GM21576 (cell line): ENCODE data around the gene SVIL.
"Not testable (repeated sequence)": the region's sequence is repeated elsewhere in the genome, so short reads cannot be mapped to it uniquely, and the experiment has no call there.

Source experiments
- ATAC-seq: cut with Tn5 transposase; IDR thresholded peaks from one replicate; pipeline ENCODE4 v1.9.1; 2021; ENCODE audit warnings: mild to moderate bottlenecking, moderate library complexity; ENCODE audit not compliant: unreplicated experiment

Gene SVIL

GRCh38 chr10:29607576-29607975, 27.2 kb downstream of the SVIL start:
- ATAC-seq = no peak

- not testable (repeated sequence) for ATAC-seq
These were observed 28.1 kb downstream of the SVIL start for GRCh38 chr10:29606693-29607092.

GRCh38 chr10:29604291-29604825, 30.4 kb downstream of the SVIL start:
- ATAC-seq = no peak

GRCh38 chr10:29603223-29603896, 31.4 kb downstream of the SVIL start:
- no peak for ATAC-seq

GRCh38 chr10:29600821-29601220, 34.0 kb downstream of the SVIL start:
- no peak for ATAC-seq

- ATAC-seq = no peak
These were observed 34.7 kb downstream of the SVIL start for GRCh38 chr10:29600067-29600466.

- no peak for ATAC-seq
These were observed 35.9 kb downstream of the SVIL start for GRCh38 chr10:29598851-29599311.

- no peak for ATAC-seq
These were observed 37.9 kb downstream of the SVIL start for GRCh38 chr10:29596826-29597225.

- no peak for ATAC-seq
These were observed 38.4 kb downstream of the SVIL start for GRCh38 chr10:29596356-29596755.

GRCh38 chr10:29595636-29596225, 39.0 kb downstream of the SVIL start:
- no peak for ATAC-seq

- ATAC-seq = no peak
These were observed 39.6 kb downstream of the SVIL start for GRCh38 chr10:29595146-29595545.

- no peak for ATAC-seq
These were observed 43.2 kb downstream of the SVIL start for GRCh38 chr10:29591651-29591968.

- no peak for ATAC-seq
These were observed 43.7 kb downstream of the SVIL start for GRCh38 chr10:29590915-29591650.

GRCh38 chr10:29588629-29589421, 45.9 kb downstream of the SVIL start:
- ATAC-seq = no peak

GRCh38 chr10:29587750-29588628, 46.8 kb downstream of the SVIL start:
- not testable (repeated sequence) for ATAC-seq

GRCh38 chr10:29587102-29587749, 47.5 kb downstream of the SVIL start:
- not testable (repeated sequence) for ATAC-seq

- ATAC-seq = no peak
These were observed 48.3 kb downstream of the SVIL start for GRCh38 chr10:29586509-29586908.

- ATAC-seq = no peak
These were observed 49.2 kb downstream of the SVIL start for GRCh38 chr10:29585488-29585976.

GRCh38 chr10:29584436-29584835, 50.3 kb downstream of the SVIL start:
- ATAC-seq = no peak
